ENCODE data around the gene ATP13A4. TPM values are rescaled to one million over a fixed set of nuclear protein-coding genes. Genes with fewer than 3 reads are reported as not detected.

The ATP13A4 gene
- total RNA-seq, 1 donor: not detected

DNA sequence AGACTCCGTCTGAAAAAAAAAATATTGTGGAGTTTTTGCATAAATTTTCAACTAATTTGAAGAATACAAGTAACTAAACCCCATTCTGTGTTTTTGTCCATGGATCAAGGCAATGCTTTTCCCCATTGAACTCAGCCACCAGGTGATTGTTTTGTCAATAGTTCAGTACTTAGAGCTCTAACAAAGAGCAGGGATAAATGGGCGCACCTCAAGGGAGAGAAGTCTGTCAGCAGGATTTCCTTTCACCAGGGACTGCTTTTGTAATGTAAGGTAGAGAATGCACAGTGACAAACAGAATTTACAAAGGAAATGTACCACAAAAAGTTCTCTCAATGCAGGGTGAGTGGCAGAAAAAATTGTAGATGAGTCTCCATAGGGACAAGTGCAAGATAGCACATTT lies 165.4 kb downstream of the ATP13A4 start:
- no peak for DNase-seq (ENCODE audit: insufficient read length, low spot score, missing footprints)
- no peaks in the 10 kb centered on the region for H3K4me1 ChIP-seq (ENCODE audit: insufficient read depth, low read length)
- no peak overlapping the region for H2AFZ ChIP-seq (ENCODE audit: low read length)
- H3K9me3 ChIP-seq (ENCODE audit: low read depth, low read length): peaks cover 2% of the 10 kb centered on the region
- H3K27ac ChIP-seq (ENCODE audit: low read depth, low read length): no peak overlapping the region
- no peaks in the 10 kb centered on the region for H3K36me3 ChIP-seq (ENCODE audit: insufficient read depth, low read length)
- no peak for TF ChIP-seq CTCF (IDR thresholded peaks at IDR 0.05; ENCODE audit: extremely low read depth, low read depth, low read length)
- H3K79me2 ChIP-seq (ENCODE audit: insufficient read depth, low read length): no peaks in the 10 kb centered on the region
- H3K4me3 ChIP-seq (ENCODE audit: insufficient read depth, low read length): no peak overlapping the region
- no peak overlapping the region for H3K4me2 ChIP-seq (ENCODE audit: insufficient read depth, low read length)
- H3K27me3 ChIP-seq (ENCODE audit: insufficient read depth, low read length): no peaks in the 10 kb centered on the region
- no peaks in the 10 kb centered on the region for H4K20me1 ChIP-seq (ENCODE audit: insufficient read depth, low read length)

DNA sequence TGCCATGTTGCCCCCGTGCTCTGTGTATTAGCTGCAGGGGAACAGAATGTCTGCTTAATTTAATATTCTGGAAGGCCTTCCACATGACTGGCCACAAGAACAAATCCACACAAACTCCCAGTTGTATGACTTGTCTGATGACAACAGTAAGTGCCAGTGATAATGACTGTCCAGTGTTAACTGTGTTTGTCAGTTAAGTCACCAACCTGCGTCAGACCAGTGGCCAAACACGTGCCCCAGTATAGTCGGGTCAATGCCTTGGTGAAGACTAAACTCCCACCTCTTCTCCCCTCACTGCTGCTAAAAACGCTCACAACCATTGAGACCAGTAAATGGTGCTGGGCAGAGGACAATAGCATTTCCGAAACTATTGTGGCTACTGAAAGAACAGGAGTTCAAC lies 166.3 kb downstream of the ATP13A4 start:
- Histone ChIP-seq H3K79me2 (ENCODE audit: insufficient read depth, low read length) (no peaks in the 10 kb centered on the region), H4K20me1 (ENCODE audit: insufficient read depth, low read length) (no peaks in the 10 kb centered on the region), H3K27ac (ENCODE audit: low read depth, low read length) (no peak overlapping the region), H3K27me3 (ENCODE audit: insufficient read depth, low read length) (no peaks in the 10 kb centered on the region), H2AFZ (ENCODE audit: low read length) (no peak overlapping the region), H3K9me3 (ENCODE audit: low read depth, low read length) (peaks cover 2% of the 10 kb centered on the region), H3K4me1 (ENCODE audit: insufficient read depth, low read length) (no peaks in the 10 kb centered on the region), H3K4me3 (ENCODE audit: insufficient read depth, low read length) (no peak overlapping the region), H3K36me3 (ENCODE audit: insufficient read depth, low read length) (no peaks in the 10 kb centered on the region), H3K4me2 (ENCODE audit: insufficient read depth, low read length) (no peak overlapping the region)
- TF ChIP-seq CTCF (IDR thresholded peaks at IDR 0.05; ENCODE audit: extremely low read depth, low read depth, low read length): no peak
- no peak for DNase-seq (ENCODE audit: insufficient read length, low spot score, missing footprints)

GRCh38 chr3:193387596-193387995 lies 167.1 kb downstream of the ATP13A4 start:
- no peaks in the 10 kb centered on the region for H3K27me3 ChIP-seq (ENCODE audit: insufficient read depth, low read length)
- H3K27ac ChIP-seq (ENCODE audit: low read depth, low read length): no peak overlapping the region
- no peak overlapping the region for H3K4me3 ChIP-seq (ENCODE audit: insufficient read depth, low read length)
- H4K20me1 ChIP-seq (ENCODE audit: insufficient read depth, low read length): no peaks in the 10 kb centered on the region
- peaks cover 2% of the 10 kb centered on the region for H3K9me3 ChIP-seq (ENCODE audit: low read depth, low read length)
- H3K79me2 ChIP-seq (ENCODE audit: insufficient read depth, low read length): no peaks in the 10 kb centered on the region
- no peak overlapping the region for H3K4me2 ChIP-seq (ENCODE audit: insufficient read depth, low read length)
- H3K36me3 ChIP-seq (ENCODE audit: insufficient read depth, low read length): no peaks in the 10 kb centered on the region
- no peak overlapping the region for H2AFZ ChIP-seq (ENCODE audit: low read length)
- TF ChIP-seq CTCF (IDR thresholded peaks at IDR 0.05; ENCODE audit: extremely low read depth, low read depth, low read length): no peak
- DNase-seq (ENCODE audit: insufficient read length, low spot score, missing footprints): no peak
- no peaks in the 10 kb centered on the region for H3K4me1 ChIP-seq (ENCODE audit: insufficient read depth, low read length)

- Histone ChIP-seq H3K4me1 (ENCODE audit: insufficient read depth, low read length) (no peaks in the 10 kb centered on the region), H2AFZ (ENCODE audit: low read length) (no peak within 1 kb of the TSS), H3K79me2 (ENCODE audit: insufficient read depth, low read length) (no peaks in the 10 kb centered on the region), H4K20me1 (ENCODE audit: insufficient read depth, low read length) (no peaks in the 10 kb centered on the region), H3K27me3 (ENCODE audit: insufficient read depth, low read length) (no peaks in the 10 kb centered on the region), H3K36me3 (ENCODE audit: insufficient read depth, low read length) (no peaks in the 10 kb centered on the region), H3K4me2 (ENCODE audit: insufficient read depth, low read length) (no peak within 1 kb of the TSS), H3K27ac (ENCODE audit: low read depth, low read length) (no peak within 1 kb of the TSS), H3K4me3 (ENCODE audit: insufficient read depth, low read length) (no peak within 1 kb of the TSS), H3K9me3 (ENCODE audit: low read depth, low read length) (no peaks in the 10 kb centered on the region)
- no peak for DNase-seq (ENCODE audit: insufficient read length, low spot score, missing footprints)
- no peak for TF ChIP-seq CTCF (IDR thresholded peaks at IDR 0.05; ENCODE audit: extremely low read depth, low read depth, low read length)
Measured at GRCh38 chr3:193378706-193379105, 176.0 kb downstream of the ATP13A4 start, which contains the start of gene ATP13A5. Gene ATP13A5 (minus strand): TSS chr3:193378753. CDS start chr3:193378725, 28 bp downstream.

Data from osteoblast (primary cell).